Stimulated activated CD4-positive, alpha-beta T cell treated with anti-CD3 and anti-CD28 coated beads, Interleukin-4, amount 100 ng/mL, for 48 hours (primary cell): ENCODE measurements around the gene FPGS.
"Not testable (repeated sequence)": the region's sequence is repeated elsewhere in the genome, so short reads cannot be mapped to it uniquely, and the experiment has no call there.

Experiments used
- DNase-seq, 2 donors: peaks; one replicate each; pipeline ENCODE4 v3.0.0-alpha.2; 2020; ENCODE audit warnings: low read depth in 2 of 2

FPGS gene

GRCh38 chr9:127771570-127772189 is 31.0 kb upstream of the FPGS start:
- no peak for DNase-seq

GRCh38 chr9:127772603-127773002 is 30.1 kb upstream of the FPGS start:
- DNase-seq = no peak

GRCh38 chr9:127773272-127773671 is 29.4 kb upstream of the FPGS start:
- no peak for DNase-seq

GRCh38 chr9:127773981-127774380 is 28.7 kb upstream of the FPGS start:
- DNase-seq = no peak

- DNase-seq = peak; percentile 56 to 60
Measured at GRCh38 chr9:127776195-127776923, 26.3 kb upstream of the FPGS start.

- DNase-seq = no peak
Measured at GRCh38 chr9:127776924-127777289, 25.8 kb upstream of the FPGS start.

- DNase-seq = no peak
Measured at GRCh38 chr9:127777368-127777980, 25.2 kb upstream of the FPGS start.

GRCh38 chr9:127778280-127779135 is 24.2 kb upstream of the FPGS start, which contains the start of gene SH2D3C:
Gene SH2D3C (minus strand): TSS chr9:127778666. CDS start chr9:127778627, 39 bp downstream.
- DNase-seq = no peak

GRCh38 chr9:127779136-127779981 is 23.3 kb upstream of the FPGS start:
- DNase-seq = peak in 1 of 2 donors; percentile 47

- DNase-seq = no peak
Measured at GRCh38 chr9:127780126-127780885, 22.4 kb upstream of the FPGS start.

- DNase-seq = not testable (repeated sequence)
Measured at GRCh38 chr9:127780909-127781308, 21.8 kb upstream of the FPGS start.

GRCh38 chr9:127781806-127782205 is 20.9 kb upstream of the FPGS start:
- no peak for DNase-seq

- DNase-seq = peak; percentile 49 to 51
Measured at GRCh38 chr9:127783111-127784008, 19.3 kb upstream of the FPGS start.

- DNase-seq = peak; percentile 79 to 84
Measured at GRCh38 chr9:127785023-127785932, 17.4 kb upstream of the FPGS start.

GRCh38 chr9:127785933-127786772 is 16.5 kb upstream of the FPGS start, which contains the start of gene CDK9:
Gene CDK9 (plus strand): TSS chr9:127786034. CDS start chr9:127786149, 115 bp downstream.
- peak; percentile 89 for DNase-seq

- DNase-seq = no peak
Measured at GRCh38 chr9:127786773-127787104, 15.9 kb upstream of the FPGS start.

- peak; percentile 65 to 71 for DNase-seq
Measured at GRCh38 chr9:127788337-127789011, 14.2 kb upstream of the FPGS start.
